ENCODE results near the gene SYT2.
"Not testable (repeated sequence)": the region's sequence is repeated elsewhere in the genome, so short reads cannot be mapped to it uniquely, and the experiment has no call there.

- TF ChIP-seq CTCF (conservative IDR thresholded peaks at IDR 0.05; ENCODE audit: low read depth, low read length); EZH2 (IDR thresholded peaks at IDR 0.05; ENCODE audit: borderline replicate concordance, low read depth, low read length, poor library complexity, severe bottlenecking): not testable (repeated sequence)
These were observed 165.3 kb downstream of the SYT2 start for GRCh38 chr1:202544766-202545449.

Data from A673 (cell line).